Erythroblast (primary cell): ENCODE results near the gene CUL1.

Experiments used
- GATA1 ChIP-seq: IDR thresholded peaks from 2 replicates; pipeline ENCODE4 v1.6.1; 2011; ENCODE audit warnings: low read depth, mild to moderate bottlenecking, control low read depth, low read length, moderate library complexity
- POLR2A ChIP-seq: IDR thresholded peaks from 2 replicates; pipeline ENCODE4 v1.6.1; 2011; ENCODE audit warnings: mild to moderate bottlenecking, low read length

DNA sequence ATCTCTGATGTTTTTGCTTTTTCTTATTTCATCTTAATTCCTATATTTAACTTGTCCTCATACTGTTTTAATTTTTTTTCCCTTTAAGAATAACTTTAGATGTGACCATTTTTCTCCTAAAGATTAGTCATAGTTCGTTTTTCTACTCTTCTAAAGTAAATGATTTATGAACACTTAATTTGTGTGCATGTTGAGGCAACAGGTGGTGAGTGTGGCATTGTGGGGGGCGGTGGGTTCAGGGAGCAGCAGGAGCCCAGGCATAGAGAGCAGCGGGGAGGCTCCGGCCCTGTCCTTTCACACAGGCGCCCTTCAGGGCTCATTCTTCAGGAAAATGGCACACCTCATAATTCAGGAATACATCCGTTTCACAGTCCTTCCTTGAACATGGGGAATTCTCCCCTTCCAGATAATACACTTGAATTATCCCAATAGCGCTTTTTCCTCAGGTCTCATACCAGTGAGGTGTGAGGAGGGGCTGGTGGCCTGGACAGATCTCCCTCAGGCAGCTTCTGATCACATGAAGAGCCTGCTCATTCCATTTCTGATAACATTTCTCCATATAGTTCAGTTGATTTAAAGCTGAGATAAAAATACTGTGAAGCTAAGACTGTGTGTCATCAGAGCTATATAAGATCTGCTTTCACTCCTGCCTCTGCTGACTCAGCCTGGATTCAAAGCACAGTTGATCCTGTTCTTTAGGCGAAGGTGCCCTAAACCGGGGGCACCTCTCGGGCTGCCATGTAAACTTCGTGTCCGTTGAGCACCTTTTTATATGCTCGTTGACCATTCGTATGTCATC, 40.2 kb downstream of the CUL1 start:
- TF ChIP-seq POLR2A (no peak), GATA1 (no peak)
